ENCODE results near the gene HDAC5.
"Not testable (repeated sequence)": the region's sequence is repeated elsewhere in the genome, so short reads cannot be mapped to it uniquely, and the experiment has no call there.

HDAC5 gene

DNA sequence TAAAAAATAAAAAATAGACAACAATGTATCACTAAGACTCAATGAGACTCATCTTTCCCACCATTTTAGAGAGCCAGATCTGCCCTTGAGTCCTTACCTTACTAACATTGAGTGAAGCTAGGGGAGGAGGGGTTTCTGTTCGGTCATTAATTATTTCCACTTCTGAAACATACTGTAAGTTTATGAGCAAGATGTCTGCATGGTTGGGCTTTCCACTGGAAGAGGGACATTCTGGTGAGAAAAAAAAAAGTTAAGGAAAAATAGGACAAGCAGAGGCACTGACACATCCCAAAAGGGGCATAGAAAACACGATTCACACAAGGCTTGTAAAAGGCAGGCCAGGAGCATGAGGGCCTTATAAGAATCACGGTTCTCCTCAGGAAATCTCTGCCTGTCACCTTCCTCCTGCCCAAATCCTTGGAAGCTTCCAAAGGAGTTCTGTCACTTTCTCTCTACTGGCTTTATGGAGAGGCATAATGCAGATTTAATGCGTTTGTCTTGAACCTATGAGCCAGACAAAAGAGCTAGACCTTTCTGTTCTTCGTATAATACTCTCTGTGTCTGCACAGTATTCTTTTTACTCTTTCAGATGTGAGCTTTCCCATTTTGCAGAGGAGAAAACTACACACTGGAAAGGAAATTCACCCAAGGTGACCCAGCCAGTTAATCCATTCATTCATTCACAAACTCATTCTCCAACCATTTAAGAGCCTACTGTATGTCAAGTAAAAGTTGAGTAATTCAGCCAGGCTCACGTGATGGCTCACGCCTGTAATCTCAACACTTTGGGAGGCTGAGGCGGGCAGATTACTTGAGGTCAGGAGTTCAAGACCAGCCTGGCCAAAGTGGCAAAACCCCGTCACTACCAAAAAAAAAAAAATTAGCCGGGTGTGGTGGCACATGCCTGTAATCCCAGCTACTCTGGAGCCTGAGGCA lies 59.5 kb downstream of the HDAC5 start:
- no peak for FAIRE-seq

DNA sequence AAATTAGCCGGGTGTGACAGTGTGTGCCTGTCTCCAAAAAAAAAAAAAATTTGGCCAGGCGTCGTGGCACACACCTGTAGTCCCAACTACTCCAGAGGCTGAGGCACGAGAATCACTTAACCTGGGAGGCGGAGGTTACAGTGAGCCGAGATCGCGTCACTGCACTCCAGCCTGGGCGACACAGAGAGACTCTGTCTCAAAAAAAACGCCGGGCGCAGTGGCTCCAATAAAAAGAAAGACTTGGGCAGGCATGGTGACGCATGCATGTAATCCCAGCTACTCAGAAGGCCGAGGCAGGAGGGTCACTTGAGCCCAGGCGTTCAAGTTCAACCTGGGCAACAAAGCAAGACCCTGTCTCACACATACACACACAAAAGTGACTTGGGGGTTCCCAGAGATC lies 60.6 kb downstream of the HDAC5 start:
- FAIRE-seq, result no peak

GRCh38 chr17:44061446-44061845 lies 62.0 kb downstream of the HDAC5 start:
- FAIRE-seq, result no peak

DNA sequence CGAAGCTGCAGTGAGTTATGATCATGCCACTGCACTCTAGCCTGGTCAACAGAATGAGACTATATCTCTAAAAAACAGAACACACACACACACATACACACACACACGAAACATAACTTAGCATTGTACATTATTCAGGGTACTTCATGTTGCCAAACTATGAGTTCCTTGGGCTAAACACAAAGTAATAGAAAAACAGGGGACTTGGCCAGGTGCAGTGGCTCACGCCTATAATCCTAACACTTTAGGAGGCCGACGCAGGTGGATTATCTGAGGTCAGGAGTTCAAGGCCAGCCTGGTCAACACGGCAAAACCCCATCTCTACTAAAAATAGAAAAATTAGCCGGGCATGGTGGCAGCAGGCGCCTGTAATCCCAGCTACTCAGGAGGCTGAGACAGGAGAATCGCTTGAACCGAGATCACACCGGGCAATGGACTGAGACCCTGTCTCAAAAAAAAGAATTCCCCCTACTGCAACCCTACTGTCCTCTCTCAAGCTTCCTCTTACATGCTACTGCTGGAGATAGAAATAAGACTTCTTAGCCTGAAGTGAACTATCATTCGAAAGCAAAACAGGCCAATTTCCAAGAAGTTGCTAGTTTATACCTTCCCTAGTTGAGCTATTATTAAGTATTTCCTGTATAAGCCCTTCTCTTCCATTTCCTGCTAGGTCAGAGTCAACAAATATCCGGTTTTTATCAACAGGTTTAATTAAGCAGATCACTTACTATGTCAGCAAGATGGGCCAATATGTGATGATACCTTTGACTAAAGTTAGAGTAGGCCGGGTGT lies 64.1 kb downstream of the HDAC5 start:
- FAIRE-seq, result no peak

DNA sequence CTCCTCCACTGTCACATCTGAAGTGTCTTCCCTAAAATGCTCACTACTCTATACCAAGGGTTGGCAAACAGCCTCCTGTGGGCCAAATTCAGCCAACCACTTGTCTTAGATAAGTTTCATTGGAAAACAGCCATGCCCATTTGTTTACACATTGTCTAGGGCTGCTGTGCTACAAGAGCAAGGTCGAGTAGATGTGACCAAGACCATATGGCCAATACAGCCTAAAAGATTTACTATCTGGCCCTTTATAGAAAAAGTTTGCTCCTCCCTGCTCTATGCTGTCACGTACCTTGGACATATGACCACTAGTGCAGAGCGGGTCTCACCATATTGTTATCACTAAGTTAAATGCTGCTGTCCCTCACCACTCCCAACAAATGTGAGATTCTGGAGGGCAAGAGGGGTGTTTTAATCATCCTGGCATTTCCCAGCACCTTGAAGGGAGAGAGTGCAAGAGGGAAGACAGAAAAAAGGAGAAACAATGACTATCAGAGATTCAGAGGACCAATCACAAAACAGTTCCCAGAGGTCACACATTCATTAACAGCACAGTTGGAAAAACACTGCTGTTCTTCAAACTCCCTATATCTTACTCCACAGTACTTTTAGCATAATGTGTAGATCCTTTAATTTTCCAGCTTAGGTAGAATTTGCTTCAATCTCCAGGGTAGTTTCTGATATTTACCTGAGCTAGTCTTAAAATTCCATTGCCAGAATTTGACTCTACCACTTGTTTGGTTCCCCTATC lies 70.1 kb downstream of the HDAC5 start:
- FAIRE-seq, result no peak

DNA sequence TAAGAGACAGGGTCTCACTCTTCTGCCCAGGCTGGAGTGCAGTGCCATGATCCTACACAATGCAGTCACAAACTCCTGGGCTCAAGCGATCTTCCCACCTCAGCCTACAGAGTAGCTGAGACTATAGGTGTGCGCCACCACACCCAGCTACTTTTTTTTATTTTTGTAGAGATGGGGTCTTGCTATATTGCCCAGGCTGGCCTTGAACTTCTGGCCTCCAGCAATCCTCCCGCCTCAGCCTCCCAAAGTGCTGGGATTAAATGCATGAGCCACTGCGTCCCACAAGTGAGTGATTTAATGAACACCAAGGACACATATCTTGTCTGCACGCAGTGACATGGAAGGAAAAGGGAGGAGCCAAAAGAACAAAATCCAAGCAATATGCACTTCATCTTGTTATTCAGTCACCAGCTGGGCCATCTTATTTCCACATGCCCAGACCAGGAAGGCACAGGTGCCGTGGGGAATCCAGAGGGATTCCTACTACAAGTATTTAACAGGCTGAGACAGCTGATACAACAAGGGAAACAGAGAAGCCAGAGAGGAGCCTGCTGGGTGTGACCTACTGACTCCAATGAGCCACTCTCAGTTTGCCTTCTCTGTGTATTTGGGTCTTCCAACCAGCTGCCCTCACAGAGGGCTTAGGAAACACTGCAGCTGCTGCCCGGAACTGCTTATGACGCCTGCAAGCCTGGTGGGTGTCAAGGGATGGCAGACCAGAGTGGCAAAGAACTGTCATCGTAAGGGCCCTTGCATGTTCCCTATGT lies 74.0 kb downstream of the HDAC5 start:
- no peak for FAIRE-seq

DNA sequence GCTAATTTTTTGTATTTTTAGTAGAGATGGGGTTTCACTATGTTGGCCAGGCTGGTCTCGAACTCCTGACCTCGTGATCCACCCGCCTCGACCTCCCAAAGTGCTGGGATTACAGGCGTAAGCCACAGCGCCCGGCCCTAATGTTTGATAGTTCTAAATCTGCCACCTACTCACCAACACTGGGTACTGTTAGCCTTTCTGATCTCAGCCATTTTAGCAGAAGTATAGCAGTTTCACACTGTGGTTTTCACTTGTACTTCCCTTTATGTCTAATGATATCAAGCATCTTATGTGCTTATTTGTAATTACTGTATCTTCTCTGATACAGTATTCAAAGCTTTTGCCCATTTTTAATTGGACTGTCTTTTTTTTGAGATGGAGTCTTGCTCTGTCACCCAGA lies 76.5 kb downstream of the HDAC5 start:
- not testable (repeated sequence) for FAIRE-seq

DNA sequence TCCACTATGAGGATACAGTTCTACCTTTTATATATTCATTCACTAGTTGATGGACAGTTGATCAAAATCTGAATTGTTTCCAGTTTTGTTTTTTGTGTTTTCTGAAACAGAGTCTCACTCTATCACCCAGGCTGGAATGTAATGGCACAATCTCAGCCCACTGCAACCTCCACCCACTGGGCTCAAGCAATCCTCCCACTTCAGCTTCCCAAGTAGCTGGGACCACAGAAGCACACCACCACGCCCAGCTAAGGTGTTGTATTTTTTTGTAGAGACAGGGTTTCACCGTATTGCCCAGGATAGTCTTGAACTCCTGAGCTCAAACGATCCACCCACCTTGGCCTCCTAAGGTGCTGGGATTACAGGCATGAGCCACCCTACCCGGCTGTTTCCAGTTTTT lies 78.0 kb downstream of the HDAC5 start:
- no peak for FAIRE-seq

DNA sequence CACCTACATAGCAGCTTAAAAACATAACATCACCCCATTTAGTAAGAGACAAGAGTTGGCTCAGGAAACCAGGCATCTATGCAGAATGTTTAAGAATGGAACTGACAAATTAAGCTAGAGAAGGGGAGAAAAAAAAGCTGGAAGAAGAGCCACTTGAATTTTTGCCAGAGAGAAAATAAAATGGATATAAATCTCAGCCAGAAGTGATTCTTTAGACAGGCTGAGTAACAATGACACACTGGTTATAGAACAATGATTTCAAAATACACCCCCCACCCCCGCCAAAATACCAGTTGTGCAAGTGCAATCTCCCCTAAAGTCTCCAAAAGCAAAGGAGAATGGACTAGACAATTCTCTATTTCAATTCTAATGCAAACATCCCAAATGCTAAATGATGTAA lies 79.4 kb downstream of the HDAC5 start:
- no peak for FAIRE-seq

DNA sequence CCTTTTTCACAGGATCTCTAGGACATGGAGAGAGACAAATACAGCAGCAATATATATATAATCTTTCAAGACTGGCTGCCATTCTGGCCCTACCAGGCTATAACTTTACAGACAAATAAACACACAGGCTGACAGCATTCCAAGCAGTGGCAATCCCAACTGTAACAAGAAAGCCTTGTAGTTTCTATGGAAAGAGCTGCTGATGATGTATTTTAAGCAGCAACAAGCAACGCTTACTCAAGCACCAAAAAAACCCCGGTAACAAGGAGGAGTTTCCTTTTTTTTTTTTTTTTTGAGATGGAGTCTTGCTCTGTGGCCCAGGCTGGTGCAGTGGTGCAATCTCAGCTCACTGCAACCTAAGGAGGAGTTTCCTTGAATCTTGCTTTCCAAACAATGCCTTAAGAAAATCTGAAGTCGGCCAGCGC lies 80.2 kb downstream of the HDAC5 start:
- FAIRE-seq, result no peak

DNA sequence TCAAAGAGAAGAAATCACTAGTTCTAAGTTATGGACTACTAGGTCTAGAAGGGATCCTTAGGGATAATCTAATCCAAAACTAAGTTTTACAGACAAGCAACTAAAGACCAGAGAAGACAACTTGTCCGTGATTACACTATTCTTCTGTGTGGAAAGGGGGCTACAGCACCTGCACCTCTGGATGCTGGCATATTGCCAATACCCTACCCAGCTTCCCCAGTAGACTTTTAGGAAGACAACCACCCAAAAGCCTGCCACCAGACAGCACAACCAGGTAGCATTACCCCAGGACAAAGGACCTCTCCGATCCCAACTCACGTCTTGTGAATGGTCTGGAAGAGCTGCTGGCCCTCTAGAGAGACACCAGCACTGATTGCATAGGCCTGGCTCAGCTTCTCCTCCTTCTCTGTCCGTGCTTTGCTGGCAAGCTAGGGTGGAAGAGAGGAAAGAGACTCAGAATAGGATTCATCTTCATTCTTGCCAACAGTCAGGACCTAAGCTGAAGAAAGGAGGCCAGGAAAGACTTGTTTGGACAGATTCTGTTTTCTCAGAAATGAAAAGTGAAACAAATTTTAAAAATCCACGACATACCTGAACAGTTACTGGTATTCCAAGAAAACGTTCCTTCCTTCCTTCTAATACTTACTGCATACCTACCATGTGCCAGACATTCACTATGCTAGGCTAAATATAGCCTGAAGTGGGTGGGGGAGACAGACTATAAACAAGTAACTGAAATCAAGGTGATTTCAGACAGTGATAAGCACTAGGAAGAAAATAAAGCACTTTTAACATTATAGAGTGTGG lies 83.4 kb downstream of the HDAC5 start:
- FAIRE-seq, result no peak

DNA sequence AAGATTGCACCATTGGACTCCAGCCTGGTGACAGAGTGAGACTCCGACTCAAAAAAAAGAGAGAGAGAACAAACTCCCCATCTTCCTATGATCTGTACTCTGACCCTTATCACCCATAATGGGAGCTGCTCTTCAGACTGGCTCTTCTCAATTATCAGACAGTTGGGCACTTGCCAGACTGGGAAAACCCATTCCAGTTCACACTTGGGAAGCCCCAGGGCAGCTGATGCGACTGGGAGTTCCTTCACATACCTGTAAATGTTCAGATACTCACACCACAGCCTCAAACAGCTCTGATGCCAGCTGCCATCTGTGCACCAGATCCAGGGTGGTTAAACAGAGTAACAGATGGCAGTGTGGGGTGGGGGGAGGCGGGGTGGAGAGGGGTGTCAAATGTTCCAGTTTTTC lies 84.8 kb downstream of the HDAC5 start:
- no peak for FAIRE-seq

GRCh38 chr17:44037471-44037870 lies 86.0 kb downstream of the HDAC5 start:
- no peak for FAIRE-seq

- not testable (repeated sequence) for FAIRE-seq
These were observed 88.8 kb downstream of the HDAC5 start for GRCh38 chr17:44034688-44035087.

GRCh38 chr17:44033861-44034408 lies 89.5 kb downstream of the HDAC5 start:
- FAIRE-seq, result no peak

DNA sequence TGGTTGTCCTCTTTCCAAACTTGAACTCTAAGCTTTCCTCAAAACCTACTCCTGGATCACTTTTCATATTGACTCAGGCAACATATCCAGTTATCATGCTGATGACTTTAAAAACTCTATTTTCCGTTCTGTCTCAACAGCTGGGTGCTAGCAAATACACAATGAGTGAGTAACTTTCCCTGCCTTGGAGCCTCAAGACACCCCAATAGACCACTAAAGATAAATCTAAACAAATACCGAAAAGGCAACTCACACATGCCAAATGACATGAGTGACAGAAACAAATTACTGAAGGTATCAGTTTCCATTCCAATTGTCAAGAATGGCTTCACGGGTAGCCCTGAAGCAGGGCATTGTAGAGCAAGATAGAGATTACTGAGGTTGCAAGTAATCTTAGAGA lies 93.0 kb downstream of the HDAC5 start:
- no peak for FAIRE-seq

DNA sequence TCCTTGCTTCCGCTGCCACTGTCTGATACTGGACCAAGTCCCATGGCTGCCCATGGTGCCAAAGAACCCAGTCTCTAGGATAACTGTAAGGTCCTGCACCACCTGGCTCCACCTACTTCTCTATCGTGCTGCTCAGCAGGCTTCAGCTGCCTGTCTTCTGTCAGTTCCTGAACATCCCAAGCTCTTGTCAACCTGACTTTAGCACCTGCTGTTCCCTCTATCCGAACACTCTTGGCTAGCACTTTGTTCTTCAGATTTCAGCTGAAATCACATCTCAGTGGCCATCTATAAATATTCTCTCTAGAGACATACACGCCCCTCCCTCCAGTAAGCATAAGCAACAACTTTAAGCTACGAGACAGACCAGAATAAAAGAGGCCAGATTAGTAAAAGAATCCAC lies 93.7 kb downstream of the HDAC5 start:
- FAIRE-seq, result no peak
